GM19438 (cell line): ENCODE results near the gene INKA2.
"Not testable (repeated sequence)": the region's sequence is repeated elsewhere in the genome, so short reads cannot be mapped to it uniquely, and the experiment has no call there.

Experiments
- ATAC-seq: cut with Tn5 transposase; IDR thresholded peaks from one replicate; pipeline ENCODE4 v1.9.1; 2021; ENCODE audit warnings: low read depth; ENCODE audit not compliant: unreplicated experiment

Gene INKA2

GRCh38 chr1:111751906-111752575 is 12.8 kb upstream of the INKA2 start:
- ATAC-seq = no peak

- no peak for ATAC-seq
Measured at GRCh38 chr1:111750856-111751255, 11.7 kb upstream of the INKA2 start.

- no peak for ATAC-seq
Measured at GRCh38 chr1:111749628-111750027, 10.4 kb upstream of the INKA2 start.

DNA sequence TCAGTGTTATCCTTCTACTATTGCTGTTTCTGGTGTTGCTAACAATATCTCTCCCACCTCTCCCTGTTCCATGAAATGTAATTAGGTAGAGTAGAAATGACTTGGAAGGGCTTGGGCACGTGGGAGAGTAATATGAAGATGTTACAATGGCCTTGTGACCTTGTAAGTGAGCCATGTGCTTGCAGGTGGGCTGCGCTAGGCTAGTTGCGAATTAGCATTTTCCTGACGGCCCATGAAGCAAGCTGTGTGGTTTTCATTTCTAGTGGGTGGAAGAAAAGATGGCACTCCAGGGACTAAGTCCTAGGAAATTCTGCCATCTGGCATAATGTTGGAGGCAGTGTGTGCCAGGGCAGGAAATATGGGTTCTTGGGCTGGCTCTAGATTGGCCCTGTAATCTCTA is 8.8 kb upstream of the INKA2 start:
- no peak for ATAC-seq

GRCh38 chr1:111747282-111747734 is 8.1 kb upstream of the INKA2 start:
- no peak for ATAC-seq

- no peak for ATAC-seq
Measured at GRCh38 chr1:111746614-111746999, 7.4 kb upstream of the INKA2 start.

- no peak for ATAC-seq
Measured at GRCh38 chr1:111745675-111746613, 6.7 kb upstream of the INKA2 start.

GRCh38 chr1:111743679-111744101 is 4.5 kb upstream of the INKA2 start:
- ATAC-seq = no peak

GRCh38 chr1:111742938-111743549 is 3.8 kb upstream of the INKA2 start:
- no peak for ATAC-seq

- not testable (repeated sequence) for ATAC-seq
Measured at GRCh38 chr1:111742292-111742691, 3.1 kb upstream of the INKA2 start.

- no peak for ATAC-seq
Measured at GRCh38 chr1:111739925-111740765, 950 bp upstream of the INKA2 start.

DNA sequence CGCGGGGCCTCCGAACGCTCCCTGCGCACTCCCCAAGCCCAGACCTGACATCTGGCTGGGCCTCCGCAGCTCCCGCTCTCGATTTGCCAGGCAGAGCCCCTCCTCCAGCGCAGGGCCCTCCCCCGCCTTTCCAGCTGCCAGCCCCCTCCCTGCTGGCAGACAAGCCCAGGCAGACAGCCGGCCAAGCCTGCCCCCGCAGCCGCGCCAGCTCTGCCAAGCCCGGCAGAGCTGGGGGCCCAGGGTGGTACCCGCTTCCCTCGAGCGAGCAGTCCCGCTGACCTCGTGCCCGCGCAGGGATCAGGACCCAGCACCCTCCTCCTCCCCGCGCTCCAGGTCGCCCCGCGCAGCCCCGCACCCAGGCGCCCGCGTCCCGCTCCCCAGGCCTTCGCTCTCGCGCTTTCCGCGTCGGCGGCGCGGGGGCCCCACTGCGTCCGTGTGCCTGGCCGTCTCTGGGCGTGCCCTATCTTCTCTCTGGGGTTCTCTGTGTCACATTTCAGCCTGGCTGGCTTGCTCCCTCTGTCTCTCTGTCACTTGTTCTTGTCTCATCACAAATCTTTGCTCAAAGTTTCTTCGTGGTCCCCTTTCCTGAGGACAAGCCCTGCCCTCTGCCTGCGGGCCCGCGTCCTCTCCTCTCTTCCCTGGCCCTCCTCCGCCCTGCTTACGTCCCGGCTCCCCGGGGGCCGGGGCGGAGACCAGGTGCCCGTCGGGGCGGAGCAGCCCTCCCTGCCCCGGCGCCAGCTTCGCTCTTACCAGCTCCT is 580 bp downstream of the INKA2 start:
- peak; percentile 44 for ATAC-seq

DNA sequence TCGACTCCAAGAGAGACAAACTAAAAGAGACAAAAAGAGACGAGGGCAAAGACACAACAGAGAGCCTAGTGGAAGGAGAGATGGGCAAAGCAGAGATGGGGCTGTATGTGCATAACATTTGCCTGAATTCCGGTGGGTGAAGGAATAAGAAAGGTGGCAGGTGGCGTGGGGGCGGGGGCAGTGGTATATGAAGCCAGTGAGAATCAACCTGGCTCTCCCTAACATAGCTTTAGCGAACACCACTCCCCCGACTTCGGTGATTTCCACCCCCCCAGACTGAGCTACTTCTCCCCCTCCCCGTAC is 1.1 kb downstream of the INKA2 start:
- ATAC-seq = no peak

GRCh38 chr1:111737216-111738132 is 1.7 kb downstream of the INKA2 start:
- ATAC-seq = no peak

DNA sequence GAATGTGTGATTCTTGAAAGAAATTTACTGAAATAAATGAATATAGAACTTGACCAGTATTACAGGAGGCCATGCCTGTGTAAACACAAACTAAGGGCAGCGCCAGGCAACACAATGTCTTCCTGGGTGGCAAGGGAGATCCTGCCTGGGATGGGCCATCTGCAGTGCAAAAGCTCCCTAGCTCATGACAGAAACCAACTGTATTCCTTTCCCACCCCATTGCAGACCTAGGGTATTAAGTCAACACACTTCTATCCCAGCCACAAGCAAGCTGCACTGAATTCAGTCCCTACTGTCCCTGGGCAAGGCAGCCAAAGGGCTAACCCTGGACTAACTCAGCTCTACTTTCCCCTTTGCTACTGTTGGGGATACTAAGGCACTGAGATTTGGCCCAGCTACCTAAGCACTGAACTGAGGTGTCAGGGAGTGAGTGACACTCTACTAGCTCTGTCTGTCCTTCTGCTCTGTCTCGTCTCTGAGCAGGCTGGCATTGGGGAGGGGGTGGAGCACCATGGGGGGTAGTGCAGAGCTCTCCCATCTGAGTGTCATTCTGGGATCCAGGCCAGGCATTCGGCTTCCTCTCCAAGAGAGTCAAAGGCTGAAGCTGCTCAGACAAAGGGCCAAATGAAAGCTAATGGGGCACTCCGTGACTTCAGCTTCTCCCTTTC is 2.5 kb downstream of the INKA2 start:
- ATAC-seq = no peak

DNA sequence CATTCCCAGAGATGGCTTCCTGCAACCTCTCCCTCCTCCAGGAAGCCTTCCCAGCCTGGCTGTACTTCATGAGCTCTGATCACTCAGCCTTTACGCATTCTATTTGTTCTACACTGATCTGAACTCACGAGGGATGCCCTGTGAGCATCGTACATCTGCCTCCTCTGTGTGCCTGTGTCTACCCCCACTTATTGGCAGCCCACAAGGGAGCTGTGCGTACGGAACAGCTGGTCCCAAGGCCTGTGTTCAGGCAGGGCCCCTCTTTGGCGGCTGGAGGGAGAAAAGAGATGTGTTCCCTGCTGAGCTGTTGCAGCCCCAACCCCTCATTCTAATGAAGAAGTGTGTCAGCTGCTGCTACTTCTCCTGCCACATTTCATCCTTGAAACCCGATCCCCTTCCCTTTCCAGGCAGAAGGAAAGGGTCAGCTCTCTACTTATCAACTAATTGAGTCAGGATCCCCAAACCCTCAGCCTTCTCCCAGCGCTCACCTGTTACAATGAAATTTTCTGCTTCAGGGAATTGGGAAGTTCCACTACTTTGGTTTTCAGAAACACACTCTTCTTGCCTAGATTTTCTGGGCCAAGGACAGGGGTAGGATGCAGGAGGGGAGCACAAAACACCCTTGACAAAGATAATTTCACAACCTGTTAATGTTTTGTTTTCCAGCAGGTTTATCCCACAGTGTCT is 3.2 kb downstream of the INKA2 start:
- no peak for ATAC-seq

- no peak for ATAC-seq
Measured at GRCh38 chr1:111735321-111735720, 3.9 kb downstream of the INKA2 start.

- ATAC-seq = no peak
Measured at GRCh38 chr1:111734856-111735255, 4.3 kb downstream of the INKA2 start.
